HG02763 (cell line): ENCODE results near the gene KMT5C.

ENCODE experiments used
- ATAC-seq: cut with Tn5 transposase; IDR thresholded peaks from one replicate; pipeline ENCODE4 v1.9.1; 2021; ENCODE audit warnings: mild to moderate bottlenecking, moderate library complexity; ENCODE audit not compliant: unreplicated experiment

KMT5C gene

GRCh38 chr19:55384131-55384919 is 44.6 kb downstream of the KMT5C start, which contains the start of gene TMEM238:
TMEM238 (minus strand) TSS chr19:55384292; CDS start chr19:55384259, 33 bp downstream.
- ATAC-seq, result no peak

- peak; percentile 44 for ATAC-seq
These were observed 45.4 kb downstream of the KMT5C start for GRCh38 chr19:55384920-55385723.

GRCh38 chr19:55385724-55386492 is 46.2 kb downstream of the KMT5C start, which contains the start of gene RPL28:
RPL28 (plus strand) TSS chr19:55385932; CDS start chr19:55386358, 426 bp downstream.
- peak; percentile 71 for ATAC-seq

- no peak for ATAC-seq
These were observed 46.9 kb downstream of the KMT5C start for GRCh38 chr19:55386493-55386971.

- no peak for ATAC-seq
These were observed 48.2 kb downstream of the KMT5C start for GRCh38 chr19:55387736-55388497.

GRCh38 chr19:55389386-55390317 is 50.0 kb downstream of the KMT5C start:
- ATAC-seq, result no peak

- no peak for ATAC-seq
These were observed 50.8 kb downstream of the KMT5C start for GRCh38 chr19:55390461-55390880.

GRCh38 chr19:55391191-55391670 is 51.6 kb downstream of the KMT5C start:
- ATAC-seq, result no peak

- ATAC-seq, result no peak
These were observed 52.3 kb downstream of the KMT5C start for GRCh38 chr19:55391702-55392615.

GRCh38 chr19:55392820-55393761 is 53.4 kb downstream of the KMT5C start:
- ATAC-seq, result no peak
